Trophoblast cell (in vitro differentiated cells and primary cell): Measurements from ENCODE around the gene HBP1.

Experiments
- DNase-seq, 2 donors: peaks; one replicate each; pipeline ENCODE4 v3.0.0-alpha.2; 2016
- H2AFZ ChIP-seq: 2 replicates; pipeline ENCODE4 v1.6.1; 2013; ENCODE audit warnings: low read length, moderate library complexity, mild to moderate bottlenecking; ENCODE audit not compliant: insufficient read depth, poor library complexity
- H2AK5ac ChIP-seq: 2 replicates; pipeline ENCODE4 v1.6.1; 2013; ENCODE audit warnings: mild to moderate bottlenecking, low read length
- H2BK120ac ChIP-seq: 2 replicates; pipeline ENCODE4 v1.6.1; 2013; ENCODE audit warnings: low read length, mild to moderate bottlenecking, moderate library complexity; ENCODE audit not compliant: insufficient read depth, poor library complexity
- H2BK12ac ChIP-seq: 2 replicates; pipeline ENCODE4 v1.6.1; 2013; ENCODE audit warnings: mild to moderate bottlenecking, low read length, moderate library complexity
- H2BK5ac ChIP-seq: 2 replicates; pipeline ENCODE4 v1.6.1; 2013; ENCODE audit warnings: low read length, low read depth, moderate library complexity, mild to moderate bottlenecking; ENCODE audit not compliant: poor library complexity
- H3K14ac ChIP-seq: 2 replicates; pipeline ENCODE4 v1.6.1; 2013; ENCODE audit warnings: mild to moderate bottlenecking, low read length
- H3K18ac ChIP-seq: 2 replicates; pipeline ENCODE4 v1.6.1; 2013; ENCODE audit warnings: mild to moderate bottlenecking, low read length
- H3K23ac ChIP-seq: 2 replicates; pipeline ENCODE4 v1.6.1; 2013; ENCODE audit warnings: low read length
- H3K27ac ChIP-seq: 2 replicates; pipeline ENCODE4 v1.5.1; 2013; ENCODE audit warnings: low read depth, mild to moderate bottlenecking, inconsistent platforms, low read length, moderate library complexity
- H3K27me3 ChIP-seq: 2 replicates; pipeline ENCODE4 v1.6.1; 2013; ENCODE audit warnings: inconsistent platforms, mild to moderate bottlenecking, low read length, moderate library complexity; ENCODE audit not compliant: insufficient read depth
- H3K36me3 ChIP-seq, 2 experiments: 1 replicate in 1 of 2; 2 replicates in 1 of 2; pipeline ENCODE4 v1.6.1; 2013; ENCODE audit warnings: low read length in 2 of 2, mild to moderate bottlenecking in 2 of 2, moderate library complexity in 1 of 2; ENCODE audit not compliant: insufficient read depth in 2 of 2, control insufficient read depth in 1 of 2
- H3K4ac ChIP-seq: 2 replicates; pipeline ENCODE4 v1.6.1; 2013; ENCODE audit warnings: low read depth, mild to moderate bottlenecking, low read length, moderate library complexity
- H3K4me1 ChIP-seq, 2 experiments: 1 replicate in 1 of 2; 2 replicates in 1 of 2; pipeline ENCODE4 v1.6.1; 2013; ENCODE audit warnings: low read length in 2 of 2, mild to moderate bottlenecking in 2 of 2, moderate library complexity in 1 of 2; ENCODE audit not compliant: insufficient read depth in 2 of 2, control insufficient read depth in 1 of 2
- H3K4me2 ChIP-seq: 2 replicates; pipeline ENCODE4 v1.6.1; 2013; ENCODE audit warnings: inconsistent platforms, mild to moderate bottlenecking, low read length, moderate library complexity
- H3K4me3 ChIP-seq: 2 replicates; pipeline ENCODE4 v1.5.1; 2013; ENCODE audit warnings: mild to moderate bottlenecking, low read depth, low read length, inconsistent platforms
- H3K79me1 ChIP-seq: one replicate; pipeline ENCODE4 v1.6.1; 2013; ENCODE audit warnings: low read length
- H3K79me2 ChIP-seq: 2 replicates; pipeline ENCODE4 v1.6.1; 2013; ENCODE audit warnings: low read length, mild to moderate bottlenecking; ENCODE audit not compliant: control insufficient read depth, insufficient read depth, poor library complexity
- H3K9ac ChIP-seq: 2 replicates; pipeline ENCODE4 v1.6.1; 2013; ENCODE audit warnings: mild to moderate bottlenecking, low read length
- H3K9me3 ChIP-seq: 2 replicates; pipeline ENCODE4 v1.6.1; 2013; ENCODE audit warnings: low read depth, mild to moderate bottlenecking, control low read depth, inconsistent platforms, low read length; ENCODE audit not compliant: insufficient read depth
- H4K12ac ChIP-seq: 2 replicates; pipeline ENCODE4 v1.6.1; 2013; ENCODE audit warnings: low read depth, mild to moderate bottlenecking, low read length, moderate library complexity
- H4K8ac ChIP-seq: 2 replicates; pipeline ENCODE4 v1.6.1; 2013; ENCODE audit warnings: low read depth, mild to moderate bottlenecking, low read length, moderate library complexity
- H4K91ac ChIP-seq: one replicate; pipeline ENCODE4 v1.6.1; 2013; ENCODE audit warnings: low read depth, mild to moderate bottlenecking, low read length, moderate library complexity
- WGBS: extraction: QIAGEN DNeasy Blood & Tissue Kit; methylation state at CpG from one replicate; pipeline ENCODE4 v1.1.7; 2013; ENCODE audit warnings: missing lambda C conversion rate; ENCODE audit not compliant: insufficient read length, insufficient coverage; ENCODE audit errors: extremely low coverage; 5-methylcytosine and 5-hydroxymethylcytosine counted together

The HBP1 gene

DNA sequence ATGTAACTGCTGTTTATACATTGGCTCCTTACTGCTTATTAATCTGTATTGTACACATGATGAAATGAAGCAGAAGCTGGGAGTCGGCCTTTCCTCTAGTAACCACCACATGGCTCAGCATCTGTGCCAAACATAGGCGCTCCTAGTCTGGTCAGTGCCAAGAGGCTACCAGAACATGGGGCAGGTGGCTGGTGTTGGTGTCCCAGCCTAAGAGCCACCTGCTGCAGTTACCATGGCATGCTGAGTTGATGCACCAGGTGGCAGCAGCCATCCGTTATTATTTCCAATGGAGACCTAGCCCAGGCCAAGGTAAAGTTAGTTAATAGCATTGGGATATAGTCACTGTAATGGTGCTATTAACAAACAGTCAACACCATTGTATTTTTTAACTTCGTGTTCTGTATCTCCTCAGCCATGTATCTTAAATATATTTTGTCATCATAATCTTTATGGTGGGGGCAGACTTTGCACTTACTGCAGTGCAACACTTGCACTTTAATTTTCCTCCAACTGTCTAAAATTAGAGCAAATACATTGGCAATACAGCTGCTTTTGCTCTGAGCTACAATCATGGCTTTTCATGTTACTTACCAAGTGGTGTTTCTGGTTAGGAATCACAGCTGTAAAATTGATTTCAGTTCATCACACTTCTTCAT, 33.1 kb downstream of the HBP1 start:
- H3K36me3 ChIP-seq = peaks cover 6 to 16% of the 10 kb centered on the region in 2 experiments
- H2AFZ ChIP-seq = no peak overlapping the region
- H2BK5ac ChIP-seq = no peak overlapping the region
- H3K9me3 ChIP-seq = no peaks in the 10 kb centered on the region
- no peak overlapping the region for H3K27ac ChIP-seq
- no peaks in the 10 kb centered on the region for H3K79me2 ChIP-seq
- no peak overlapping the region for H4K12ac ChIP-seq
- no CpG with 5 or more reads among the region's 4 CpGs for WGBS
- H3K23ac ChIP-seq = no peak overlapping the region
- no peak overlapping the region for H4K91ac ChIP-seq
- H2AK5ac ChIP-seq = no peak overlapping the region
- H3K27me3 ChIP-seq = no peaks in the 10 kb centered on the region
- no peaks in the 10 kb centered on the region for H3K4me1 ChIP-seq
- no peak overlapping the region for H3K9ac ChIP-seq
- no peak overlapping the region for H3K14ac ChIP-seq
- H2BK120ac ChIP-seq = no peak overlapping the region
- H3K4ac ChIP-seq = no peak overlapping the region
- H3K79me1 ChIP-seq = no peaks in the 10 kb centered on the region
- no peak overlapping the region for H3K4me3 ChIP-seq
- peak; percentile 31 to 70 for DNase-seq
- H3K18ac ChIP-seq = no peak overlapping the region
- H3K4me2 ChIP-seq = no peak overlapping the region
- no peak overlapping the region for H4K8ac ChIP-seq
- H2BK12ac ChIP-seq = no peak overlapping the region

DNA sequence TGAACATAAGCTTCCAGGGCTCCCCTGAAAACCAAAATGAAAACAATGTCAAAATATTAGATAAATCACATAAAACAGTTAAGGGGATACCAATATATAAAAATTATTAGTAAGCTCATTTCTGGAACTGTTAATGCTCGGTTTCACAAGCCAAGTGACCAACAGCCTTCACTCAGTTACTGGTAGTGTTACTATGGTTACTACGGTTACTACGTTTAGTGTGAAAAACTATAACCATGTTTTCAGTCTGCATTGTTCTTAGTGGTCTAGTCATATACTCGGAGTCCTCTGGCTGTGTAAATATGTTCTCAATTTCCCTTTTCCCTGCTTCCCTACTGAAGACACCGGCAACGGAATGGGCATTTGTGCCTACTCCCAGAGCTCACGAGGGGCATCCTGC, 34.8 kb downstream of the HBP1 start:
- no CpG with 5 or more reads among the region's 7 CpGs for WGBS
- Histone ChIP-seq H3K23ac (no peak overlapping the region), H3K4me3 (no peak overlapping the region), H3K9me3 (no peaks in the 10 kb centered on the region), H3K14ac (no peak overlapping the region), H3K27ac (no peak overlapping the region), H3K4me2 (no peak overlapping the region), H3K79me2 (no peaks in the 10 kb centered on the region), H3K27me3 (no peaks in the 10 kb centered on the region), H2BK12ac (no peak overlapping the region), H3K36me3 (peaks cover 9 to 15% of the 10 kb centered on the region in 2 experiments), H3K79me1 (no peaks in the 10 kb centered on the region), H3K4ac (no peak overlapping the region), H3K18ac (no peak overlapping the region), H3K4me1 (no peaks in the 10 kb centered on the region), H4K91ac (no peak overlapping the region), H2BK120ac (no peak overlapping the region), H4K12ac (no peak overlapping the region), H4K8ac (no peak overlapping the region), H2AK5ac (no peak overlapping the region), H2BK5ac (no peak overlapping the region), H3K9ac (no peak overlapping the region), H2AFZ (no peak overlapping the region)
- no peak for DNase-seq

GRCh38 chr7:107206136-107206535, 37.3 kb downstream of the HBP1 start:
- H2BK12ac ChIP-seq = no peak overlapping the region
- H3K4ac ChIP-seq = no peak overlapping the region
- H2BK120ac ChIP-seq = no peak overlapping the region
- H3K18ac ChIP-seq = no peak overlapping the region
- H3K27ac ChIP-seq = no peak overlapping the region
- no peak overlapping the region for H2AK5ac ChIP-seq
- no peaks in the 10 kb centered on the region for H3K79me2 ChIP-seq
- H4K8ac ChIP-seq = no peak overlapping the region
- H2AFZ ChIP-seq = no peak overlapping the region
- H2BK5ac ChIP-seq = no peak overlapping the region
- no CpG with 5 or more reads among the region's 6 CpGs for WGBS
- no peak overlapping the region for H3K23ac ChIP-seq
- no peak overlapping the region for H4K91ac ChIP-seq
- H3K36me3 ChIP-seq = peaks cover 11 to 14% of the 10 kb centered on the region in 2 experiments
- no peaks in the 10 kb centered on the region for H3K9me3 ChIP-seq
- no peak overlapping the region for H3K4me2 ChIP-seq
- DNase-seq = peak; percentile 41 to 75
- H3K79me1 ChIP-seq = no peaks in the 10 kb centered on the region
- H3K27me3 ChIP-seq = no peaks in the 10 kb centered on the region
- H3K14ac ChIP-seq = no peak overlapping the region
- no peak overlapping the region for H4K12ac ChIP-seq
- H3K4me1 ChIP-seq = no peaks in the 10 kb centered on the region
- no peak overlapping the region for H3K9ac ChIP-seq
- no peak overlapping the region for H3K4me3 ChIP-seq

- no peak overlapping the region for H3K18ac ChIP-seq
- no peak overlapping the region for H3K27ac ChIP-seq
- DNase-seq = no peak
- no peak overlapping the region for H4K12ac ChIP-seq
- WGBS = no CpG with 5 or more reads among the region's 3 CpGs
- no peak overlapping the region for H2BK12ac ChIP-seq
- H3K23ac ChIP-seq = no peak overlapping the region
- no peak overlapping the region for H2AK5ac ChIP-seq
- no peak overlapping the region for H2BK5ac ChIP-seq
- no peak overlapping the region for H3K9ac ChIP-seq
- no peak overlapping the region for H2AFZ ChIP-seq
- no peaks in the 10 kb centered on the region for H3K27me3 ChIP-seq
- H3K79me2 ChIP-seq = no peaks in the 10 kb centered on the region
- no peak overlapping the region for H3K14ac ChIP-seq
- H2BK120ac ChIP-seq = no peak overlapping the region
- H3K9me3 ChIP-seq = no peaks in the 10 kb centered on the region
- H3K4me1 ChIP-seq = no peaks in the 10 kb centered on the region
- H3K4ac ChIP-seq = no peak overlapping the region
- H3K4me2 ChIP-seq = no peak overlapping the region
- no peak overlapping the region for H3K4me3 ChIP-seq
- H4K91ac ChIP-seq = no peak overlapping the region
- no peak overlapping the region for H4K8ac ChIP-seq
- H3K36me3 ChIP-seq = peaks cover 10 to 13% of the 10 kb centered on the region in 2 experiments
- H3K79me1 ChIP-seq = no peaks in the 10 kb centered on the region
Measured at GRCh38 chr7:107206706-107207105, 37.9 kb downstream of the HBP1 start.
